Astrocyte of the cerebellum (primary cell): ENCODE data around the gene ZFP36L2.

Source experiments
- DNase-seq: peaks from one replicate; pipeline ENCODE4 v3.0.0-alpha.2; 2011; ENCODE audit warnings: low read depth
- H3K4me3 ChIP-seq: 2 replicates; pipeline ENCODE4 v1.5.1; 2011; ENCODE audit warnings: mild to moderate bottlenecking, low read depth, low read length, moderate library complexity
- CTCF ChIP-seq: IDR thresholded peaks from 2 replicates; pipeline ENCODE4 v1.5.1; 2012; ENCODE audit warnings: low read length, low read depth, moderate library complexity, mild to moderate bottlenecking; ENCODE audit errors: missing control alignments
- in situ Hi-C: cut with HindIII; loops from 2 replicates; pipeline ENCODE4 v1.10.0; 2017; ENCODE audit warnings: low sequenced_read_pairs

ZFP36L2 gene

GRCh38 chr2:43179942-43180341, 46.5 kb downstream of the ZFP36L2 start:
- DNase-seq = no peak
- TF ChIP-seq CTCF = no peak

GRCh38 chr2:43178602-43179542, 47.5 kb downstream of the ZFP36L2 start:
- no peak for TF ChIP-seq CTCF
- H3K4me3 ChIP-seq = no peak overlapping the region

More at GRCh38 chr2:43179942-43180341, 46.5 kb downstream of the ZFP36L2 start:
- in situ Hi-C loops = loop anchor here (10.0 kb wide), 1 partner anchor 55 kb away; no protein-coding TSS in a partner anchor
- no peak overlapping the region for H3K4me3 ChIP-seq

GRCh38 chr2:43178055-43178598, 48.3 kb downstream of the ZFP36L2 start:
- no peak for TF ChIP-seq CTCF
- no peak overlapping the region for H3K4me3 ChIP-seq
- in situ Hi-C loops = no loop called here
- DNase-seq = no peak

More at GRCh38 chr2:43178602-43179542, 47.5 kb downstream of the ZFP36L2 start:
- in situ Hi-C loops = no loop called here
- DNase-seq = peak; percentile 74

- DNase-seq = no peak
These were observed 50.0 kb downstream of the ZFP36L2 start for GRCh38 chr2:43176449-43176848.

GRCh38 chr2:43175876-43176275, 50.5 kb downstream of the ZFP36L2 start:
- no peak for TF ChIP-seq CTCF
- in situ Hi-C loops = no loop called here
- H3K4me3 ChIP-seq = no peak overlapping the region
- no peak for DNase-seq

More at GRCh38 chr2:43176449-43176848, 50.0 kb downstream of the ZFP36L2 start:
- no peak for TF ChIP-seq CTCF
- no peak overlapping the region for H3K4me3 ChIP-seq
- in situ Hi-C loops = no loop called here

GRCh38 chr2:43175020-43175441, 51.4 kb downstream of the ZFP36L2 start:
- no peak overlapping the region for H3K4me3 ChIP-seq
- DNase-seq = no peak
- in situ Hi-C loops = no loop called here
- no peak for TF ChIP-seq CTCF
